ENCODE data around the gene TAF6. TPM values are rescaled to one million over a fixed set of nuclear protein-coding genes. Genes with fewer than 3 reads are reported as not detected.

Gene TAF6
- total and polyA plus RNA-seq, 9 of the 15 experiments (the other 6 are each of a cell fraction or from before 2014, with no cell fraction given) = 0.78 to 78.7 (median 21.3) TPM

DNA sequence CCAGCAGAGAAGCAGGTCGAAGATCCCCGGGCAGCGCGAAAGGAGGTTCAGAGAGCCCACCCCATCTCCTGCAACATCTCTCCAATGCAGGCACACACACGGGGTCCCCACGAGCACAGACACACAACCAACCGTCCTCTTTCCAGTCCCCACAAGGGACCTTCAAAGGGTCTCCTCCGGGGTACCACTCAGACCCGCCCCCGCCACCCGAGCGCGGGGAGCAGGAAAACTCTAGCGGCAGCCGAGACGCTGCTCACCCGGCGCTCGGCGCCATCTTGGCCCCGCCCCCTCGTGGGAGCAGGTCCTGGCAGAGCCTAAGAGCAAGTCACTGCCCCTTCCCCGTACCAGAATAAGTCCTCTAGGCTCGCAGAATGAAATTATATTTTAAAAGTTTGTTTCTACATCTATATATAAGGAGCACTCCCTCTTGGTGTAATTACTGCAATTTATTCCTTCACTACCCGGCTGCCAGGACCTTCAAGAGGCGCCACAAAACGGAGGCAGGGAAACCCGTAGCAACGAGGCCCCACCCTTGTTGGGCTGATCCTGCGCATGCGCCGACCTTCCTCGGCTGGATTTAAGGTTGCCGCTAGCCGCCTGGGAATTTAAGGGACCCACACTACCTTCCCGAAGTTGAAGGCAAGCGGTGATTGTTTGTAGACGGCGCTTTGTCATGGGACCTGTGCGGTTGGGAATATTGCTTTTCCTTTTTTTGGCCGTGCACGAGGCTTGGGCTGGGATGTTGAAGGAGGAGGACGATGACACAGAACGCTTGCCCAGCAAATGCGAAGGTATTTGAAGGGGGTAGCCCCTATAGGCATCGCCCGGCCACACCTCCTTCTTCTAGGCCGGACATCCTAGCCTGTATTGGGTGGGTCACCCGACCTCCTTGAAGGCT is at the start of gene TAF6, which contains the start of gene CNPY4 (continued):
- TF ChIP-seq, protein P1, sequence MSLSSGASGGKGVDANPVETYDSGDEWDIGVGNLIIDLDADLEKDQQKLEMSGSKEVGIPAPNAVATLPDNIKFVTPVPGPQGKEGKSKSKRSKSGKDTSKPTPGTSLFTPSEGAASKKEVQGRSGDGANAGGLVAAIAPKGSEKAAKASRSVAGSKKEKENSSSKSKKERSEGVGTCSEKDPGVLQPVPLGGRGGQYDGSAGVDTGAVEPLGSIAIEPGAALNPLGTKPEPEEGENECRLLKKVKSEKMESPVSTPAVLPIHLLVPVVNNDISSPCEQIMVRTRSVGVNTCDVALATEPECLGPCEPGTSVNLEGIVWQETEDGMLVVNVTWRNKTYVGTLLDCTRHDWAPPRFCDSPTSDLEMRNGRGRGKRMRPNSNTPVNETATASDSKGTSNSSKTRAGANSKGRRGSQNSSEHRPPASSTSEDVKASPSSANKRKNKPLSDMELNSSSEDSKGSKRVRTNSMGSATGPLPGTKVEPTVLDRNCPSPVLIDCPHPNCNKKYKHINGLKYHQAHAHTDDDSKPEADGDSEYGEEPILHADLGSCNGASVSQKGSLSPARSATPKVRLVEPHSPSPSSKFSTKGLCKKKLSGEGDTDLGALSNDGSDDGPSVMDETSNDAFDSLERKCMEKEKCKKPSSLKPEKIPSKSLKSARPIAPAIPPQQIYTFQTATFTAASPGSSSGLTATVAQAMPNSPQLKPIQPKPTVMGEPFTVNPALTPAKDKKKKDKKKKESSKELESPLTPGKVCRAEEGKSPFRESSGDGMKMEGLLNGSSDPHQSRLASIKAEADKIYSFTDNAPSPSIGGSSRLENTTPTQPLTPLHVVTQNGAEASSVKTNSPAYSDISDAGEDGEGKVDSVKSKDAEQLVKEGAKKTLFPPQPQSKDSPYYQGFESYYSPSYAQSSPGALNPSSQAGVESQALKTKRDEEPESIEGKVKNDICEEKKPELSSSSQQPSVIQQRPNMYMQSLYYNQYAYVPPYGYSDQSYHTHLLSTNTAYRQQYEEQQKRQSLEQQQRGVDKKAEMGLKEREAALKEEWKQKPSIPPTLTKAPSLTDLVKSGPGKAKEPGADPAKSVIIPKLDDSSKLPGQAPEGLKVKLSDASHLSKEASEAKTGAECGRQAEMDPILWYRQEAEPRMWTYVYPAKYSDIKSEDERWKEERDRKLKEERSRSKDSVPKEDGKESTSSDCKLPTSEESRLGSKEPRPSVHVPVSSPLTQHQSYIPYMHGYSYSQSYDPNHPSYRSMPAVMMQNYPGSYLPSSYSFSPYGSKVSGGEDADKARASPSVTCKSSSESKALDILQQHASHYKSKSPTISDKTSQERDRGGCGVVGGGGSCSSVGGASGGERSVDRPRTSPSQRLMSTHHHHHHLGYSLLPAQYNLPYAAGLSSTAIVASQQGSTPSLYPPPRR (CRISPR knock-in tag; IDR thresholded peaks at IDR 0.05; ENCODE audit: borderline replicate concordance) = no peak
- TF ChIP-seq DIDO1 (tag; IDR thresholded peaks at IDR 0.05; ENCODE audit: low read depth) (peak; percentile 66), ZNF3 (CRISPR knock-in tag; IDR thresholded peaks at IDR 0.05) (no peak), MAFK (IDR thresholded peaks at IDR 0.05; ENCODE audit: low read length) (peak; percentile 24; the same call in 1 of the 2 replicates), PPARD (CRISPR knock-in tag; IDR thresholded peaks at IDR 0.05) (no peak), ZC3H11A (IDR thresholded peaks at IDR 0.05; ENCODE audit: low read depth, low read length) (peak; percentile 62; the same call in 1 of the 2 replicates), POLR3A (IDR thresholded peaks at IDR 0.05; ENCODE audit: borderline replicate concordance, extremely low read depth, insufficient read depth, insufficient read length) (no peak), CBX2 (IDR thresholded peaks at IDR 0.05; ENCODE audit: insufficient read depth, low read length, poor library complexity, severe bottlenecking) (no peak), ELF1 (tag; IDR thresholded peaks at IDR 0.05) (0 out of 2 replicates have a peak, but pooled peaks have one; percentile 25), PHB (CRISPR knock-in tag; IDR thresholded peaks at IDR 0.05) (peak; percentile 77; the same call in 1 of the 2 replicates), MTA2 (IDR thresholded peaks at IDR 0.05; ENCODE audit: low read depth) (0 out of 2 replicates have a peak, but pooled peaks have one; percentile 10), CSDE1 (IDR thresholded peaks at IDR 0.05) (peak in 1 of 2 experiments; percentile 95; a peak in 2 of 4 replicates), SMC3 (conservative IDR thresholded peaks at IDR 0.05; ENCODE audit: insufficient read depth, low read depth, low read length) (0 out of 2 replicates have a peak, but pooled peaks have one; percentile 13), NFRKB (IDR thresholded peaks at IDR 0.05; ENCODE audit: low read depth) (peak; percentile 94), HMG20B (CRISPR knock-in tag; IDR thresholded peaks at IDR 0.05) (no peak), FOXP1 (CRISPR knock-in tag; IDR thresholded peaks at IDR 0.05) (no peak; the same call in 1 of the 2 replicates)
- TF ChIP-seq, protein P2, sequence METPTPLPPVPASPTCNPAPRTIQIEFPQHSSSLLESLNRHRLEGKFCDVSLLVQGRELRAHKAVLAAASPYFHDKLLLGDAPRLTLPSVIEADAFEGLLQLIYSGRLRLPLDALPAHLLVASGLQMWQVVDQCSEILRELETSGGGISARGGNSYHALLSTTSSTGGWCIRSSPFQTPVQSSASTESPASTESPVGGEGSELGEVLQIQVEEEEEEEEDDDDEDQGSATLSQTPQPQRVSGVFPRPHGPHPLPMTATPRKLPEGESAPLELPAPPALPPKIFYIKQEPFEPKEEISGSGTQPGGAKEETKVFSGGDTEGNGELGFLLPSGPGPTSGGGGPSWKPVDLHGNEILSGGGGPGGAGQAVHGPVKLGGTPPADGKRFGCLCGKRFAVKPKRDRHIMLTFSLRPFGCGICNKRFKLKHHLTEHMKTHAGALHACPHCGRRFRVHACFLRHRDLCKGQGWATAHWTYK (CRISPR knock-in tag; IDR thresholded peaks at IDR 0.05) = peak; percentile 35; the same call in 1 of the 2 replicates
- TF ChIP-seq, protein P3, sequence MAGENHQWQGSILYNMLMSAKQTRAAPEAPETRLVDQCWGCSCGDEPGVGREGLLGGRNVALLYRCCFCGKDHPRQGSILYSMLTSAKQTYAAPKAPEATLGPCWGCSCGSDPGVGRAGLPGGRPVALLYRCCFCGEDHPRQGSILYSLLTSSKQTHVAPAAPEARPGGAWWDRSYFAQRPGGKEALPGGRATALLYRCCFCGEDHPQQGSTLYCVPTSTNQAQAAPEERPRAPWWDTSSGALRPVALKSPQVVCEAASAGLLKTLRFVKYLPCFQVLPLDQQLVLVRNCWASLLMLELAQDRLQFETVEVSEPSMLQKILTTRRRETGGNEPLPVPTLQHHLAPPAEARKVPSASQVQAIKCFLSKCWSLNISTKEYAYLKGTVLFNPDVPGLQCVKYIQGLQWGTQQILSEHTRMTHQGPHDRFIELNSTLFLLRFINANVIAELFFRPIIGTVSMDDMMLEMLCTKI (IDR thresholded peaks at IDR 0.05; ENCODE audit: partially characterized antibody) = no peak
- TF ChIP-seq, protein P4, sequence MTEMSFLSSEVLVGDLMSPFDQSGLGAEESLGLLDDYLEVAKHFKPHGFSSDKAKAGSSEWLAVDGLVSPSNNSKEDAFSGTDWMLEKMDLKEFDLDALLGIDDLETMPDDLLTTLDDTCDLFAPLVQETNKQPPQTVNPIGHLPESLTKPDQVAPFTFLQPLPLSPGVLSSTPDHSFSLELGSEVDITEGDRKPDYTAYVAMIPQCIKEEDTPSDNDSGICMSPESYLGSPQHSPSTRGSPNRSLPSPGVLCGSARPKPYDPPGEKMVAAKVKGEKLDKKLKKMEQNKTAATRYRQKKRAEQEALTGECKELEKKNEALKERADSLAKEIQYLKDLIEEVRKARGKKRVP (CRISPR knock-in tag; IDR thresholded peaks at IDR 0.05) = 0 out of 2 replicates have a peak, but pooled peaks have one; percentile 9

Measured in K562 (cell line).